HG03442 (cell line): ENCODE data around the gene NPC1L1.
"Not testable (repeated sequence)": the region's sequence is repeated elsewhere in the genome, so short reads cannot be mapped to it uniquely, and the experiment has no call there.

Source experiments
- ATAC-seq: cut with Tn5 transposase; IDR thresholded peaks from one replicate; pipeline ENCODE4 v1.9.1; 2021; ENCODE audit warnings: mild to moderate bottlenecking, moderate library complexity; ENCODE audit not compliant: unreplicated experiment

NPC1L1 gene

GRCh38 chr7:44565097-44565794 is 24.1 kb upstream of the NPC1L1 start:
- peak; percentile 72 for ATAC-seq

GRCh38 chr7:44564606-44565005 is 23.5 kb upstream of the NPC1L1 start:
- no peak for ATAC-seq

- ATAC-seq, result no peak
Measured at GRCh38 chr7:44563171-44563679, 22.1 kb upstream of the NPC1L1 start.

- not testable (repeated sequence) for ATAC-seq
Measured at GRCh38 chr7:44562622-44562962, 21.5 kb upstream of the NPC1L1 start.

- no peak for ATAC-seq
Measured at GRCh38 chr7:44561962-44562621, 21.0 kb upstream of the NPC1L1 start.

- no peak for ATAC-seq
Measured at GRCh38 chr7:44561481-44561880, 20.4 kb upstream of the NPC1L1 start.

GRCh38 chr7:44559485-44559884 is 18.4 kb upstream of the NPC1L1 start:
- no peak for ATAC-seq

GRCh38 chr7:44557485-44557884 is 16.4 kb upstream of the NPC1L1 start:
- no peak for ATAC-seq

- ATAC-seq, result no peak
Measured at GRCh38 chr7:44555350-44555749, 14.2 kb upstream of the NPC1L1 start.

GRCh38 chr7:44552473-44553005 is 11.4 kb upstream of the NPC1L1 start:
- ATAC-seq, result not testable (repeated sequence)

- no peak for ATAC-seq
Measured at GRCh38 chr7:44549457-44549856, 8.3 kb upstream of the NPC1L1 start.

- ATAC-seq, result no peak
Measured at GRCh38 chr7:44548893-44549292, 7.8 kb upstream of the NPC1L1 start.

- no peak for ATAC-seq
Measured at GRCh38 chr7:44547536-44548231, 6.6 kb upstream of the NPC1L1 start.

- ATAC-seq, result no peak
Measured at GRCh38 chr7:44541876-44542610, 913 bp upstream of the NPC1L1 start.

- no peak for ATAC-seq
Measured at GRCh38 chr7:44540592-44541027, 520 bp downstream of the NPC1L1 start.

- ATAC-seq, result no peak
Measured at GRCh38 chr7:44539669-44540506, 1.2 kb downstream of the NPC1L1 start.

- ATAC-seq, result no peak
Measured at GRCh38 chr7:44538798-44539668, 2.1 kb downstream of the NPC1L1 start.

- ATAC-seq, result no peak
Measured at GRCh38 chr7:44538093-44538797, 2.9 kb downstream of the NPC1L1 start.
